CD4-positive, CD25-positive, alpha-beta regulatory T cell (primary cell): ENCODE measurements around the gene PPME1. TPM values are rescaled to one million over a fixed set of nuclear protein-coding genes. Genes with fewer than 3 reads are reported as not detected.

Source experiments
- ATAC-seq, 2 donors: fragments of 150-1000 bp; cut with Tn5 transposase; one replicate each; pipeline ENCODE4 v1.10.0; 2021; ENCODE audit warnings: low read depth in 2 of 2, moderate number of reproducible peaks in 2 of 2, moderate library complexity in 1 of 2
- DNase-seq, 3 donors: peaks; one replicate each; pipeline versions ENCODE4 v3.0.0 to v3.0.0-alpha.2; 2012 to 2022; ENCODE audit warnings: mixed read lengths in 1 of 3
- H3K27ac ChIP-seq: one replicate; pipeline ENCODE4 v1.7.0; 2013; ENCODE audit warnings: mild to moderate bottlenecking, low read length; ENCODE audit not compliant: insufficient read depth, poor library complexity, severe bottlenecking
- H3K27me3 ChIP-seq: one replicate; pipeline ENCODE4 v1.7.0; 2013; ENCODE audit warnings: low read length; ENCODE audit not compliant: control insufficient read depth, insufficient read depth
- H3K36me3 ChIP-seq: one replicate; pipeline ENCODE4 v1.7.0; 2013; ENCODE audit warnings: mild to moderate bottlenecking, low read length, moderate library complexity; ENCODE audit not compliant: control insufficient read depth, insufficient read depth
- H3K4me1 ChIP-seq: 2 replicates; pipeline ENCODE4 v1.7.0; 2013; ENCODE audit warnings: mild to moderate bottlenecking, low read length; ENCODE audit not compliant: insufficient read depth, control insufficient read depth, poor library complexity, severe bottlenecking
- H3K4me3 ChIP-seq: one replicate; pipeline ENCODE4 v1.7.0; 2013; ENCODE audit warnings: low read depth, mild to moderate bottlenecking, low read length, moderate library complexity
- H3K9me3 ChIP-seq, 2 experiments: 1 replicate in 1 of 2; 2 replicates in 1 of 2; pipeline ENCODE4 v1.7.0; 2013; ENCODE audit warnings: low read length in 2 of 2, mild to moderate bottlenecking in 1 of 2, moderate library complexity in 1 of 2; ENCODE audit not compliant: control insufficient read depth in 2 of 2
- H3K27ac Mint-ChIP-seq, 3 donors: one replicate each; pipeline ENCODE4 v1.8.0; 2020 to 2022; ENCODE audit warnings: mild to moderate bottlenecking in 3 of 3, mixed read lengths in 3 of 3, moderate library complexity in 2 of 3
- H3K27me3 Mint-ChIP-seq: one replicate; pipeline ENCODE4 v1.8.0; 2022; ENCODE audit warnings: mild to moderate bottlenecking, mixed read lengths
- H3K36me3 Mint-ChIP-seq: one replicate; pipeline ENCODE4 v1.8.0; 2020; ENCODE audit warnings: mixed read lengths
- H3K4me1 Mint-ChIP-seq, 4 donors: one replicate each; pipeline ENCODE4 v1.8.0; 2020 to 2022; ENCODE audit warnings: mixed read lengths in 4 of 4, mild to moderate bottlenecking in 1 of 4
- H3K4me3 Mint-ChIP-seq, 4 donors: one replicate each; pipeline ENCODE4 v1.8.0; 2020 to 2022; ENCODE audit warnings: mild to moderate bottlenecking in 4 of 4, mixed read lengths in 4 of 4, moderate library complexity in 3 of 4
- H3K9me3 Mint-ChIP-seq, 7 donors: one replicate each; pipeline ENCODE4 v1.8.0; 2020 to 2022; ENCODE audit warnings: mixed read lengths in 7 of 7, mild to moderate bottlenecking in 3 of 7, moderate library complexity in 2 of 7
- polyA plus RNA-seq, 4 donors: library from polyadenylated mRNA; unstranded; fragments of 300-500 nt; fragmentation: Illumina TruSeq; gene quantifications; one replicate each; pipeline ENCODE4 v1.2.3, GENCODE V29; 2021
- total RNA-seq: library from RNA; stranded (reverse); gene quantifications from one replicate; pipeline ENCODE4 v1.2.3, GENCODE V29; 2022

Gene PPME1
- total and polyA plus RNA-seq, 5 donors from 2014 or later = 15.7 to 24.6 (median 16.8) TPM

GRCh38 chr11:74256378-74257133 lies 85.5 kb downstream of the PPME1 start:
- H3K9me3 ChIP-seq = no peaks in the 10 kb centered on the region
- peaks cover 0 to 1% (median 0%) of the 10 kb centered on the region in 7 donors for H3K9me3 Mint-ChIP-seq
- H3K4me3 ChIP-seq = no peak overlapping the region
- no peaks in the 10 kb centered on the region for H3K27me3 ChIP-seq
- no peaks in the 10 kb centered on the region for H3K27me3 Mint-ChIP-seq
- no peak overlapping the region for H3K27ac ChIP-seq
- no peak overlapping the region for H3K4me3 Mint-ChIP-seq
- peaks cover 14% of the 10 kb centered on the region for H3K36me3 ChIP-seq
- no peaks in the 10 kb centered on the region for H3K4me1 ChIP-seq
- DNase-seq (no peak), ATAC-seq (no peak)
- peak overlapping the region in 2 of 3 donors; percentile 34 to 62 for H3K27ac Mint-ChIP-seq
- H3K36me3 Mint-ChIP-seq = peaks cover 24% of the 10 kb centered on the region
- peaks cover 3 to 5% (median 4%) of the 10 kb centered on the region in 4 donors for H3K4me1 Mint-ChIP-seq

DNA sequence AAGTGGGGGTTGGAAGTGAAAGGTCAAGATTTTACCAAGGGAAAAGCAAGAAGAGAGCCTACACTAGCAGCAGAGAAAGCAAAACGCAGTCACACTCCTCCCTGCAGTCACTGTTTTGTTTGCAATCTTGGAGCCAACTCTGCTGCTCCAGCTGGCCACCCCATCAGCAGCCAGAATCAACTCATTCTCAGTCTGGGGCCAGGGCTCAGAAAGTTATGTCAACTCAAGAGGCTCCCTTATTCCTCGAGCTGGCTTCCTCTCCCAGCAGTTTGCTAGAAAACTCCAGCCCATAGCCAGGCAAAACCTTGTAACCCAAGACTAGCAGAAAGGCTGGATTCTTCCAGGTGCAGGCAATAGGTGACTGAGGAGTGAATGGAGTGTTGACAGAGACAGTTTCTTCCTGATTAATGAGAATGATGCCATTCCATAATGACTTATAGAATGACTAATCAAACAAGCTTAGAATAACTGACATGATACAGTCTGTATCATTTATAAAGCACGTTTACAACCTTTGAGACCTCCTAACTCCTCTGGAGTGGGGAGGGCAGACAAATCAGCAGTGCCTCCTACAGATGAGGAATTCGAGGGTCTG lies 87.0 kb downstream of the PPME1 start:
- no peak for ATAC-seq
- H3K4me1 Mint-ChIP-seq = peaks cover 3 to 5% (median 4%) of the 10 kb centered on the region in 4 donors
- Histone ChIP-seq H3K9me3 (no peaks in the 10 kb centered on the region), H3K27ac (no peak overlapping the region), H3K4me3 (no peak overlapping the region), H3K27me3 (no peaks in the 10 kb centered on the region), H3K4me1 (no peaks in the 10 kb centered on the region), H3K36me3 (peaks cover 11% of the 10 kb centered on the region)
- H3K27me3 Mint-ChIP-seq = no peaks in the 10 kb centered on the region
- no peak for DNase-seq
- H3K4me3 Mint-ChIP-seq = no peak overlapping the region
- H3K36me3 Mint-ChIP-seq = peaks cover 21% of the 10 kb centered on the region
- H3K27ac Mint-ChIP-seq = no peak overlapping the region
- H3K9me3 Mint-ChIP-seq = peaks cover 0 to 1% (median 0%) of the 10 kb centered on the region in 7 donors

- H3K9me3 Mint-ChIP-seq = peaks cover 0 to 1% (median 0%) of the 10 kb centered on the region in 7 donors
- no peak overlapping the region for H3K27ac Mint-ChIP-seq
Observed at GRCh38 chr11:74262725-74263124, 91.6 kb downstream of the PPME1 start.

DNA sequence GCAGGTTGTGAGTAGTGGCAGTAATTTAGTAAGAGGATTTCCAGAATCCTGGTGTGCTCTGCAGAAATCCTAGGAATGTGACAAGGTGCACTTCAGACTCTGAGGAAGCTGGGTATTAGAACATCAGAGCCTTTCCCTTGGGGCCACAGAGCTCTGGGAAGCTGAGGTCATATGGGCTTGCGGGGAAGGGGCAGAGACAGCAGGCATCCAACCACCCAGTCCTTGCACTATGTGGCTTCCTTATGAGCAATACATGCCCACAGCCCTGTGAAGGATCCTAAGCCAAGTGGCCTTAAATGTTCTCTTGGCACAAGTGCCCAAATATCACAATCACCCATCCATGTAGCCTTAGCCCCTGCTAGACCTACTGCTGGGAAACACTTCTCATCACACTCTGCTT lies 94.2 kb downstream of the PPME1 start:
- no peak overlapping the region for H3K4me3 ChIP-seq
- Mint-ChIP-seq H3K9me3 (peaks cover 0 to 1% (median 0%) of the 10 kb centered on the region in 7 donors), H3K4me3 (no peak overlapping the region), H3K27ac (no peak overlapping the region), H3K4me1 (peaks cover 0 to 5% (median 0%) of the 10 kb centered on the region in 4 donors), H3K36me3 (no peaks in the 10 kb centered on the region), H3K27me3 (peaks cover 5% of the 10 kb centered on the region)
- H3K27me3 ChIP-seq = peaks cover 2% of the 10 kb centered on the region
- no peaks in the 10 kb centered on the region for H3K9me3 ChIP-seq
- ATAC-seq (no peak), DNase-seq (no peak)
- H3K4me1 ChIP-seq = no peaks in the 10 kb centered on the region
- H3K36me3 ChIP-seq = no peaks in the 10 kb centered on the region
- H3K27ac ChIP-seq = no peak overlapping the region

More at GRCh38 chr11:74262725-74263124, 91.6 kb downstream of the PPME1 start:
- H3K4me3 Mint-ChIP-seq = no peak overlapping the region
- peaks cover 3% of the 10 kb centered on the region for H3K27me3 Mint-ChIP-seq
- ATAC-seq (no peak), DNase-seq (no peak)
- H3K36me3 Mint-ChIP-seq = no peaks in the 10 kb centered on the region
- Histone ChIP-seq H3K27me3 (no peaks in the 10 kb centered on the region), H3K4me3 (no peak overlapping the region), H3K9me3 (no peaks in the 10 kb centered on the region), H3K4me1 (no peaks in the 10 kb centered on the region), H3K36me3 (no peaks in the 10 kb centered on the region), H3K27ac (no peak overlapping the region)
- H3K4me1 Mint-ChIP-seq = no peaks in the 10 kb centered on the region

- DNase-seq (no peak), ATAC-seq (no peak)
- no peaks in the 10 kb centered on the region for H3K36me3 ChIP-seq
- Mint-ChIP-seq H3K27me3 (peaks cover 5% of the 10 kb centered on the region), H3K9me3 (no peaks in the 10 kb centered on the region), H3K4me3 (no peak overlapping the region), H3K27ac (no peak overlapping the region), H3K36me3 (no peaks in the 10 kb centered on the region), H3K4me1 (peaks cover 0 to 5% (median 0%) of the 10 kb centered on the region in 4 donors)
- H3K9me3 ChIP-seq = no peaks in the 10 kb centered on the region
- H3K27me3 ChIP-seq = peaks cover 7% of the 10 kb centered on the region
- H3K4me3 ChIP-seq = no peak overlapping the region
- no peaks in the 10 kb centered on the region for H3K4me1 ChIP-seq
- no peak overlapping the region for H3K27ac ChIP-seq
Observed at GRCh38 chr11:74267014-74267413, 95.9 kb downstream of the PPME1 start.

DNA sequence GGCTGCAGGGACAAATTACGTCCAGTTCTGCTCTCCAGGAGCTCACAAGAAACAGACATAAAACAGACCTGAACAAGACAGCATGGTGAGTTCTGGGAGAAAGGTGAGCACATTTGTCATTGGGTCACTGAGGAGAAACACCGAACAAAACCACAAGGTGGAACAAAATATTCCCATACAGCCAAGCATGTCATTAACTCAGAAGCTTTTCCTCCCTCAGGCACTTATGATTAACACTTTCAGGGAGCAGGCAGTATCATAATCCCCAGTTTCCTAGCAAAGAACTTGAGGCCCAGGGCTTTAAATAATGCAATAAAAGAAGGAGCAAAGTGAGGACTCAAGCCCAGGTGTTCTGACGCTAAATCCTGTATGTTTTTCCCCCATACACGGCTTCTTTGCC lies 97.4 kb downstream of the PPME1 start:
- no peaks in the 10 kb centered on the region for H3K9me3 ChIP-seq
- Mint-ChIP-seq H3K4me1 (peaks cover 0 to 5% (median 0%) of the 10 kb centered on the region in 4 donors), H3K27me3 (peaks cover 13% of the 10 kb centered on the region), H3K9me3 (no peaks in the 10 kb centered on the region), H3K27ac (no peak overlapping the region), H3K4me3 (no peak overlapping the region), H3K36me3 (no peaks in the 10 kb centered on the region)
- H3K27me3 ChIP-seq = peaks cover 10% of the 10 kb centered on the region
- no peaks in the 10 kb centered on the region for H3K4me1 ChIP-seq
- H3K4me3 ChIP-seq = no peak overlapping the region
- H3K36me3 ChIP-seq = no peaks in the 10 kb centered on the region
- ATAC-seq = no peak
- DNase-seq = no peak
- H3K27ac ChIP-seq = no peak overlapping the region

DNA sequence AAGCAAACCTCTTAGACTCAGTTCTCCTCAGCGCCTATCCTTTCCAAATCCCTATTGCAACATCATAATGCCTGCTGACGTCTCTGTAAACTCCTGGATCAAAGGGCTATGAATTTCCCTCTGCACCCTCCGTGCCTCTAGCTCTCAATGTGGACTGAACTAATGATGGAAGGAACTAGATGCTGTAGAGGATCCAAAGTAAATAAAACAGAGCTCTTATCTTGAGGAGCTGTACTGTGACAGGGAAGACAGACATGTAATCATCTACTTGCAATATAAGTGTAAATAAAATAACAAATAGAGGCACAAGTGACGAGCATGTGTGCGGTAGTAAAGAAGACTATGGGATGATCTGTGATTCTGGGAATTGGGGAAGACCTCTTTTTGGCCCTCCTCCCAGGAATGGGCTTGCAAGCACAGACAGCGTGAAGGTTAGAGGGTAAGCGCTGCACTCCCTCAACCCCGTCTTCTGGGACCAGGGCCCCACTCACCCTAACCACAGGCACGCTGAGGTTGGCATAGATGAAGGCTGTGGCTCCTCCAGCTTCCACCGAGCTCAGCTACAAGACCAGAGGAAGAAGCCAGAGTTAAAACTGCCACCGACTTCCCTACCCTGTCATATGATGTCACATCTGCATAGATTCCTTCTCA lies 98.2 kb downstream of the PPME1 start:
- no peak overlapping the region for H3K27ac ChIP-seq
- H3K36me3 ChIP-seq = no peaks in the 10 kb centered on the region
- no peaks in the 10 kb centered on the region for H3K4me1 ChIP-seq
- peaks cover 0 to 5% (median 0%) of the 10 kb centered on the region in 4 donors for H3K4me1 Mint-ChIP-seq
- no peak overlapping the region for H3K27ac Mint-ChIP-seq
- H3K9me3 ChIP-seq = no peaks in the 10 kb centered on the region
- peaks cover 14% of the 10 kb centered on the region for H3K27me3 Mint-ChIP-seq
- no peaks in the 10 kb centered on the region for H3K36me3 Mint-ChIP-seq
- H3K4me3 ChIP-seq = no peak overlapping the region
- H3K27me3 ChIP-seq = peaks cover 13% of the 10 kb centered on the region
- no peak overlapping the region for H3K4me3 Mint-ChIP-seq
- ATAC-seq = no peak
- peak in 1 of 3 donors; percentile 9 for DNase-seq
- H3K9me3 Mint-ChIP-seq = no peaks in the 10 kb centered on the region
